ENCODE measurements around the gene KLHL20.
"Not testable (repeated sequence)": the region's sequence is repeated elsewhere in the genome, so short reads cannot be mapped to it uniquely, and the experiment has no call there.

Gene KLHL20

GRCh38 chr1:173714759-173715537 lies at the start of gene KLHL20:
Gene KLHL20 (plus strand): TSS chr1:173714981. CDS start chr1:173716044, 1,063 bp downstream.
- in situ Hi-C loops (cut with HindIII; ENCODE audit: low pct_ligation_motif_present, low sequenced_read_pairs) = no loop called here
- Histone ChIP-seq H3K27me3 (replicated peaks) (peaks cover 2% of the 10 kb centered on the region), H3K36me3 (replicated peaks) (no peaks in the 10 kb centered on the region), H3K4me3 (ENCODE audit: low read depth, low read length) (peak within 1 kb of the TSS; percentile 88), H3K27ac (peak within 1 kb of the TSS; percentile 11)
- TF ChIP-seq CTCF (IDR thresholded peaks at IDR 0.05; ENCODE audit: low read depth, low read length, missing control alignments) = peak; percentile 14
- peak; percentile 90 for DNase-seq

DNA sequence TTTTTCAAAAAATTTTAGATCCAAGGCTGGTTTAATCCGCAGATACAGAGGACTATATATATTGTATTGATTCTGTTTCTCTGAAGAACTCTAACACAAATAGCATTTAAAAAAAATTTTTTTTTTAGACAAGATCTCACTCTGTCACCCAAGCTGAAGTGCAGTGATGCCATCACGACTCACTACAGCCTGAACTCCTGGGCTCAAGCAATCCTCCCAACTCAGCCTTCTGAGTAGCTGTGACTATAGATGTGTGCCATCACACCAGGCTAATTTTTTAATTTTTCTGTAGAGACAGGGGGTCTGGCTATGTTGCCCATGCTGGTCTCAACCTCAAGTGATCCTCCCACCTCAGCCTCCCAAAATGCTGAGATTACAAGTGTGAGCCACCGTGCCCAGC lies 48.1 kb upstream of the KLHL20 start:
- H3K27me3 ChIP-seq (replicated peaks) = no peaks in the 10 kb centered on the region
- DNase-seq = peak; percentile 20
- no peak overlapping the region for H3K4me3 ChIP-seq (ENCODE audit: low read depth, low read length)
- no peak overlapping the region for H3K27ac ChIP-seq
- H3K36me3 ChIP-seq (replicated peaks) = no peaks in the 10 kb centered on the region
- TF ChIP-seq CTCF (IDR thresholded peaks at IDR 0.05; ENCODE audit: low read depth, low read length, missing control alignments) = no peak
- in situ Hi-C loops (cut with HindIII; ENCODE audit: low pct_ligation_motif_present, low sequenced_read_pairs) = no loop called here

DNA sequence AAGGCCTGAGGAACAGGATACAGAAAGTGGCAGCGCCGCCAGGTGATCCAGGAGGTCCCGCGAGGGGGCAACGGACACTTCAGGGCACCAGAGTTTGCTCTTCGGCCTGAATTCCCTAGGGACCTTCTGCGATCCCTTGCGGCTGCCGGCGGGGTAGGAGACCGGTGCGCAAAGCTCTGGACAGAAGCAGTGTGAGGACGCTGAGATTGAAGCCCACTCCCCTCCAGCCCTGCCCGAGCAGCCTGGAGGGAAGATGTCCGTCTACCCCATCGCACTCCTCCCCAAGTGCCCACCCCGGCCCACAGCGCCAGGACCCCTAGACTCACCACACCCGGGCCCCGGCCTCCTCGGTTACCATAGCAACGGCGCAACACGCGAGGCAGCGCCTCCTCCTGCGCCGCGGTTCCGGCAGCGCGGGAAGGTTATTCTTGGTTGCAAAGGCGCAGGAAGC lies 45.3 kb upstream of the KLHL20 start, which contains the start of gene ANKRD45:
TSS of gene ANKRD45 (minus strand) at position 361 of the 451 bp plus-strand sequence. CDS start 10,433 bp downstream, outside the sequence.
- Histone ChIP-seq H3K27ac (no peak within 1 kb of the TSS), H3K4me3 (ENCODE audit: low read depth, low read length) (peak within 1 kb of the TSS; percentile 64), H3K27me3 (replicated peaks) (no peaks in the 10 kb centered on the region), H3K36me3 (replicated peaks) (no peaks in the 10 kb centered on the region)
- no peak for TF ChIP-seq CTCF (IDR thresholded peaks at IDR 0.05; ENCODE audit: low read depth, low read length, missing control alignments)
- in situ Hi-C loops (cut with HindIII; ENCODE audit: low pct_ligation_motif_present, low sequenced_read_pairs) = no loop called here
- DNase-seq = peak; percentile 29

GRCh38 chr1:173674496-173674895 lies 40.3 kb upstream of the KLHL20 start:
- H3K27me3 ChIP-seq (replicated peaks); H3K4me3 ChIP-seq (ENCODE audit: low read depth, low read length); H3K36me3 ChIP-seq (replicated peaks); H3K27ac ChIP-seq; DNase-seq; in situ Hi-C loops (cut with HindIII; ENCODE audit: low pct_ligation_motif_present, low sequenced_read_pairs): not testable (repeated sequence)

DNA sequence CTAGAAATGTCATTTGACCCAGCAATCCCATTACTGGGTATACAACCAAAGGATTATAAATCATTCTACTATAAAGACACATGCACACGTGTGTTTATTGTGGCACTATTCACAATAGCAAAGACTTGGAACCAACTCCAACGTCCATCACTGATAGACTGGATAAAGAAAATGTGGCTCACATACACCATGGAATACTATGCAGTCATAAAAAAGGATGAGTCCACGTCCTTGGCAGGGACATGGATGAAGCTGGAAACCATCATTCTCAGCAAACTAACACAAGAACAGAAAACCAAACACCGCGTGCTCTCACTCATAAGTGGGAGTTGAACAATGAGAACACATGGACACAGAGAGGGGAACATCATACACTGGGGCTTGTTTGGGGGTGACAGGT lies 34.6 kb upstream of the KLHL20 start:
- H3K4me3 ChIP-seq (ENCODE audit: low read depth, low read length); in situ Hi-C loops (cut with HindIII; ENCODE audit: low pct_ligation_motif_present, low sequenced_read_pairs): not testable (repeated sequence)

GRCh38 chr1:173682184-173682583 lies 32.6 kb upstream of the KLHL20 start:
- TF ChIP-seq CTCF (IDR thresholded peaks at IDR 0.05; ENCODE audit: low read depth, low read length, missing control alignments) = no peak
- H3K27ac ChIP-seq = no peak overlapping the region
- in situ Hi-C loops (cut with HindIII; ENCODE audit: low pct_ligation_motif_present, low sequenced_read_pairs) = no loop called here
- H3K4me3 ChIP-seq (ENCODE audit: low read depth, low read length) = no peak overlapping the region
- no peaks in the 10 kb centered on the region for H3K27me3 ChIP-seq (replicated peaks)
- no peaks in the 10 kb centered on the region for H3K36me3 ChIP-seq (replicated peaks)
- no peak for DNase-seq

More for the DNA sequence above, 34.6 kb upstream of the KLHL20 start:
- not testable (repeated sequence) for DNase-seq; H3K27me3 ChIP-seq (replicated peaks); H3K36me3 ChIP-seq (replicated peaks); H3K27ac ChIP-seq

- H3K36me3 ChIP-seq (replicated peaks); DNase-seq; H3K27me3 ChIP-seq (replicated peaks); H3K27ac ChIP-seq; in situ Hi-C loops (cut with HindIII; ENCODE audit: low pct_ligation_motif_present, low sequenced_read_pairs); H3K4me3 ChIP-seq (ENCODE audit: low read depth, low read length): not testable (repeated sequence)
Observed at GRCh38 chr1:173683838-173684237, 30.9 kb upstream of the KLHL20 start.

- H3K27ac ChIP-seq; H3K36me3 ChIP-seq (replicated peaks); in situ Hi-C loops (cut with HindIII; ENCODE audit: low pct_ligation_motif_present, low sequenced_read_pairs); H3K4me3 ChIP-seq (ENCODE audit: low read depth, low read length); H3K27me3 ChIP-seq (replicated peaks); DNase-seq: not testable (repeated sequence)
Observed at GRCh38 chr1:173685121-173685520, 29.7 kb upstream of the KLHL20 start.
